Hypothalamus (tissue), 51 donors: ENCODE data around the gene VPS39.

ENCODE experiments used
- DNase-seq, 51 donors: peaks; one replicate each; lab custom pipeline; 2025; lab: John Stamatoyannopoulos, UW

Gene VPS39

DNA sequence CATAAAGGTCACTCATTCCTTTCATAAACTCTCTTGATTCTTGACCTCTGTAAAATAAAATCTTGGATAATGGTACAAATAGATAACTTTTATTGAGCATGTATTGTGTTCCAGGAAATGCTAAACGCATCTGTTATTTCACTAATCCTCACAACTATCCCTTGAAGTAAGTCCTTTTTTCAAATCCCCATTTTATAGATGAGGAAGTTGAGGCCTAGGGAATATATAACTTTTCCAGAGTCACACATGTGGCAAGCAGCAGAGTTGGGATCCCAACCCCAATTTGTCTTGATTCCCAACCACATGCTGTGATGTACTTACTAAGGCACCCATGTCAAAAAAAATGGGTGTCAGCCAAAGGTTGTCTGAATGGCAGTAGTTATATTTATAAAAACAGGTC is 6.3 kb downstream of the VPS39 start:
- no peak for DNase-seq

DNA sequence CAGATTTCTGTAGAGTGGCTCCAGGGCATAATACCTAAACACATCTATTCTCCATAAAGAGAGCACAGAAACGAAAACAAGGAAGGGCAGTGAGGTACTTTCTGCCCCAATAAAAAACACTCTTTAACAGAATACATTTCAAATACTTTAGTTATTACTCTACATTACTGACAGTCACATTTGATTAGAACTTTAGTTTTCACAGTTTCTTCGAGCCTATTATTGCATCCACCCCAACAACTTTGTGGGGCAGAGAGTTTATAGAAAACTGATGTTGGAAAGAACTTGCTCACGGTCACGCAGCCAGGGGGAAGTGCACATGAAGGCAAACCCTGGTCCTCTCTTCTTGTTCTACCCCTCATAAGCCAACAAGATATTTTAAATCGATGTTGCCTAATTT is 9.0 kb downstream of the VPS39 start:
- DNase-seq, result no peak

- DNase-seq, result no peak
Observed at GRCh38 chr15:42198516-42198915, 9.6 kb downstream of the VPS39 start.

- no peak for DNase-seq
Observed at GRCh38 chr15:42194513-42194912, 13.6 kb downstream of the VPS39 start.

- no peak for DNase-seq
Observed at GRCh38 chr15:42193383-42193782, 14.7 kb downstream of the VPS39 start.

GRCh38 chr15:42191610-42192346 is 16.3 kb downstream of the VPS39 start:
- no peak for DNase-seq

GRCh38 chr15:42190370-42190769 is 17.7 kb downstream of the VPS39 start:
- DNase-seq, result no peak

- DNase-seq, result no peak
Observed at GRCh38 chr15:42185801-42186200, 22.3 kb downstream of the VPS39 start.

- no peak for DNase-seq
Observed at GRCh38 chr15:42184736-42185135, 23.4 kb downstream of the VPS39 start.

DNA sequence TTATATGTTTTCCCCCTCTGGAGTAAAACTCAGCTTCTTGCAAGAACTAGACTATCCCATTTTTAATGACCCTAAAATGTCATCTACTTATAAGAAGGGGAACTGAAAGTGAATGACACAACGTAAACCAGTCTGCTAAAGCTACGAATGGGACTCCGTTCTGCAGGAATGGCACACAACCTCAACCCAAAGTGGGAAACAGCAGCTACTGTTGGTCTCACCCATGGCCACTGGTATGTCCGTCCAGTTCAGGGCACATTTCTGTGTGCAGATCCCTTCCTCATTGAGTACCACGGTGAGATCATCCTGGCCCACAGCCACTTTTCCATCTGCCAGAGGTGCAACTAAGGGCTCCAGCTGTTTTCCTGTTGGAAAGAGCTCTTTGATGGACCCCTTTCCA is 23.8 kb downstream of the VPS39 start:
- DNase-seq, result peak in 2 of 51 donors; percentile 2 to 9

DNA sequence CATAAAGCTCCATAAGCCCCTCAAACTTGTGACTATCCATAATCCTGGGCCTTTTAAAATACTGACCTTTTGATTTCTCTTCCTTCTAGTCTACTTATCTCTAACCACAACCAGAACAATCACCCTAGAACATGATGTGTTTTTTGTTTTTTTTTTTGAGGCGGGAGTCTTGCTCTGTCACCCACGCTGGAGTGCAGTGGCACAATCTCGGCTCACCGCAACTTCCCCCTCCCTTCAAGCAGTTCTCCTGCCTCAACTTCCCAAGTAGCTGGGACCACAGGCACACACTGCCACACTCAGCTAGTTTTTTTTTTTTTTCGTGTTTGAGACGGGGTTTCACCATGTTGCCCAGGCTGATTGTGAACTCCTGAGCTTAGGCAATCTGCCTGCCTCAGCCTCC is 25.1 kb downstream of the VPS39 start:
- peak in 2 of 51 donors; percentile 12 to 22 for DNase-seq

DNA sequence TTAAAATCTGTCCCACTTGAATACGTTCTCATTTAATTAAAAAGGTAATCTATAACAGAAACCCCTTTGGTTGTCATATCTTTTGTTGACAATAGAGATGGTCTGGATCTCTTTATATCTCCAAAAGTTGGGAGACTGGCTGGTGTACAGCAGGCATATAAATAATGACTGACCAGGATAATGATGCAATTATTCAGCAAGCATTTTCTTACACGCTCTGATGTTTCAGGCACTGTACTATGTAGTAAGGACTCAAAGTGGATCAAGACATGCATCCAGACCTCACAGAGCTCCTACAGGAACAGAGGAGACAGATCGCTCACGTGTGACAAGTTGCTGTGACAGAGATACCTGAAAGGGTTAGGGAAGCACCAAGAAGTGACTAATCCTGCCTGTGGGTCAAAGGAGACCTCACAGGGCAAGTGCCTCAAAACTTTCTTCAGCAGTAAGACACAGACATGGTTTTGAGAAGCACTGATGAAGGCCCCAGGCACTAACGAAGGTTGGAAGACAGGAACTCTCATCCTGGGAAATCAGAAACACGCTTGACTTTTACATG is 25.7 kb downstream of the VPS39 start:
- no peak for DNase-seq

GRCh38 chr15:42178056-42178455 is 30.0 kb downstream of the VPS39 start:
- DNase-seq, result no peak

GRCh38 chr15:42175671-42176070 is 32.4 kb downstream of the VPS39 start:
- no peak for DNase-seq

GRCh38 chr15:42172475-42172874 is 35.6 kb downstream of the VPS39 start:
- no peak for DNase-seq

GRCh38 chr15:42171795-42172194 is 36.3 kb downstream of the VPS39 start:
- no peak for DNase-seq

- no peak for DNase-seq
Observed at GRCh38 chr15:42171122-42171521, 37.0 kb downstream of the VPS39 start.

- DNase-seq, result no peak
Observed at GRCh38 chr15:42166225-42166940, 41.7 kb downstream of the VPS39 start.

GRCh38 chr15:42165106-42165505 is 43.0 kb downstream of the VPS39 start:
- DNase-seq, result no peak

GRCh38 chr15:42163947-42164550 is 44.1 kb downstream of the VPS39 start:
- no peak for DNase-seq

GRCh38 chr15:42163291-42163690 is 44.8 kb downstream of the VPS39 start:
- DNase-seq, result no peak

DNA sequence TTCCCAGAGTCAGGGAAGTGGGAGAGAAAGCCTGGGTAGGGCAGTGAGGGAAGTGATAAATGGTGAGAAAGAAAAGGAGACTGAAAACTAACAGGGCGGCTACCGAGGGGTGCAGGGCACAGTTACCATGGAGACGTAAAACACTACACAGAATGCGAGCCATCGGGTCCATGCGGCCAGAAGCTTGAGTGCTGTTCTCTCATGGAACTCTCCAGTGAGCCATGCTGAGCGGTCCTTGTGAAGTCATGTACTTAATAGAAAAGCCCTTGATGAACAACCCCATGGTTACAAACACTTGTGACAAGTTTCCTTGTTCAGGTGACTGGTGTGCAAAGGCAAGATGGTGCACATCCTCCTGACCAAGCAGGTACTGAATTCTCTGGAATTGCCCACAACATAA is 48.0 kb downstream of the VPS39 start:
- DNase-seq, result peak in 3 of 51 donors; percentile 17 to 23 (median 18)
